ENCODE results near the gene TTC4. TPM values are rescaled to one million over a fixed set of nuclear protein-coding genes. Genes with fewer than 3 reads are reported as not detected.

Gene TTC4
- total and polyA plus RNA-seq, 2 of the 4 experiments (the other 2 are of a cell fraction): 21.6 to 27.1 TPM

- peaks cover 11% of the 10 kb centered on the region for H3K36me3 ChIP-seq (ENCODE audit: control insufficient read depth, insufficient read depth, low read length)
- H2BK120ac ChIP-seq (ENCODE audit: low read depth, low read length): no peak overlapping the region
- H3K14ac ChIP-seq (replicated peaks; ENCODE audit: low read depth, low read length): no peak overlapping the region
- no peak overlapping the region for H3K4ac ChIP-seq (ENCODE audit: low read depth, low read length)
- H4K8ac ChIP-seq (ENCODE audit: low read depth in 2 of 2, low read length in 2 of 2): no peak overlapping the region
- H3K4me2 ChIP-seq (ENCODE audit: low read depth, low read length): no peak overlapping the region
- no peak overlapping the region for H2BK15ac ChIP-seq (ENCODE audit: low read depth, low read length)
- POLR2A ChIA-PET (ENCODE audit: unreplicated experiment): no interaction called here
- no peaks in the 10 kb centered on the region; the same call in 1 of the 2 replicates for H3K4me1 ChIP-seq (ENCODE audit: control insufficient read depth, insufficient read depth, low read length)
- H3K4me3 ChIP-seq (ENCODE audit: insufficient read depth, low read depth, low read length): no peak overlapping the region
- dilution Hi-C loops (cut with HindIII; ENCODE audit: low sequenced_read_pairs, unreplicated experiment): no loop called here
- no peak overlapping the region for H3K18ac ChIP-seq (ENCODE audit: low read depth, low read length)
- peaks cover 5% of the 10 kb centered on the region; the same call in 1 of the 2 replicates for H3K27me3 ChIP-seq (ENCODE audit: control insufficient read depth, insufficient read depth, low read length)
- WGBS, 2 experiments (ENCODE audit: extremely low coverage in 2 of 2, insufficient read length in 1 of 2): 83% methylated on average over 1 of the region's 4 CpGs; no CpG with 5 or more reads in 1 of the 2 experiments
- DNase-seq (no peak), ATAC-seq (ENCODE audit: low read depth) (no peak)
- no peak overlapping the region for H3K23ac ChIP-seq (ENCODE audit: low read depth, low read length)
- no peak overlapping the region for H2BK5ac ChIP-seq (ENCODE audit: low read depth, low read length, poor library complexity, severe bottlenecking)
- 0 out of 2 replicates have a peak, but pooled peaks cover 3% of the 10 kb centered on the region for H4K20me1 ChIP-seq (ENCODE audit: insufficient read depth, low read length)
- H2BK20ac ChIP-seq (ENCODE audit: low read depth, low read length): no peak overlapping the region
- H4K91ac ChIP-seq (ENCODE audit: insufficient read depth, low read depth, low read length): no peak overlapping the region
- H3K56ac ChIP-seq (ENCODE audit: extremely low read depth, insufficient read depth, low read length): no peak overlapping the region
- no peak overlapping the region for H4K5ac ChIP-seq (ENCODE audit: low read depth, low read length)
- H3K27ac ChIP-seq (ENCODE audit: insufficient read depth, low read length): no peak overlapping the region
- 0 out of 4 replicates have a peak, but pooled peaks cover 0 to 3% of the 10 kb centered on the region in 2 experiments for H3K79me1 ChIP-seq (ENCODE audit: low read depth in 1 of 2, low read length in 2 of 2)
- no TSS peak for BruUV-seq (replicated peaks)
- H3K9ac ChIP-seq (ENCODE audit: low read depth, low read length): no peak overlapping the region
- H2AK9ac ChIP-seq (replicated peaks; ENCODE audit: low read depth, low read length, poor library complexity): no peak overlapping the region
- in situ Hi-C loops (cut with MboI; ENCODE audit: low sequenced_read_pairs): no loop called here
- no peaks in the 10 kb centered on the region for H3K9me3 ChIP-seq (ENCODE audit: control insufficient read depth, insufficient read depth, low read length)
- no peak overlapping the region for H2AFZ ChIP-seq (replicated peaks; ENCODE audit: low read length, poor library complexity)
- no peak for TF ChIP-seq FOS (IDR thresholded peaks at IDR 0.05; ENCODE audit: low read depth, low read length)
- TF ChIP-seq SMC3 (IDR thresholded peaks at IDR 0.05; ENCODE audit: low read depth, low read length): no peak
- TF ChIP-seq CTCF (conservative IDR thresholded peaks at IDR 0.05; ENCODE audit: low read depth, low read length): no peak
- no peak for TF ChIP-seq RAD21 (IDR thresholded peaks at IDR 0.05; ENCODE audit: low read length)
- TF ChIP-seq CHD1 (IDR thresholded peaks at IDR 0.05; ENCODE audit: low read depth, low read length): no peak
- TF ChIP-seq MXI1 (IDR thresholded peaks at IDR 0.05; ENCODE audit: borderline replicate concordance, low read depth, low read length): no peak
- no peak for TF ChIP-seq MAFK (IDR thresholded peaks at IDR 0.05; ENCODE audit: low read depth, low read length)
- no peak for TF ChIP-seq RFX5 (IDR thresholded peaks at IDR 0.05; ENCODE audit: low read depth, low read length)
- TF ChIP-seq NFE2L2 (IDR thresholded peaks at IDR 0.05; ENCODE audit: low read depth, low read length): no peak
- TF ChIP-seq, protein P1, sequence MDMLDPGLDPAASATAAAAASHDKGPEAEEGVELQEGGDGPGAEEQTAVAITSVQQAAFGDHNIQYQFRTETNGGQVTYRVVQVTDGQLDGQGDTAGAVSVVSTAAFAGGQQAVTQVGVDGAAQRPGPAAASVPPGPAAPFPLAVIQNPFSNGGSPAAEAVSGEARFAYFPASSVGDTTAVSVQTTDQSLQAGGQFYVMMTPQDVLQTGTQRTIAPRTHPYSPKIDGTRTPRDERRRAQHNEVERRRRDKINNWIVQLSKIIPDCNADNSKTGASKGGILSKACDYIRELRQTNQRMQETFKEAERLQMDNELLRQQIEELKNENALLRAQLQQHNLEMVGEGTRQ (IDR thresholded peaks at IDR 0.05; ENCODE audit: low read depth, low read length): no peak
- no peak for TF ChIP-seq POLR2A (IDR thresholded peaks at IDR 0.05; ENCODE audit: low read depth, low read length)
- TF ChIP-seq MAZ (IDR thresholded peaks at IDR 0.05; ENCODE audit: borderline replicate concordance, low read depth, low read length): no peak
- no peak for TF ChIP-seq BHLHE40 (IDR thresholded peaks at IDR 0.05; ENCODE audit: low read depth, low read length)
- no peak for TF ChIP-seq CEBPB (IDR thresholded peaks at IDR 0.05; ENCODE audit: low read depth, low read length)
- no peak overlapping the region for H2AK5ac ChIP-seq (ENCODE audit: low read depth, low read length)
- no peaks in the 10 kb centered on the region for H3K9me1 ChIP-seq (ENCODE audit: insufficient read depth, low read length)
- intact Hi-C loops (cut with micrococcal nuclease): no loop called here
- CTCF ChIA-PET: no interaction called here
Measured at GRCh38 chr1:54745864-54746263, 30.2 kb downstream of the TTC4 start.

Measured in IMR-90 (cell line).